Fibroblast of lung (primary cell): ENCODE results near the gene LRR1. TPM values are rescaled to one million over a fixed set of nuclear protein-coding genes. Genes with fewer than 3 reads are reported as not detected.
A peak's percentile ranks its signal among the peaks of the same experiment; 100 is the strongest.

Source experiments
- DNase-seq, 2 donors: peaks; one replicate each; pipeline versions ENCODE4 v3.0.0 to v3.0.0-alpha.2; 2010; ENCODE audit warnings: low read depth in 2 of 2
- H2AFZ ChIP-seq: 2 replicates; pipeline ENCODE4 v1.5.1; 2012; ENCODE audit warnings: low read length, control low read depth, inconsistent platforms
- H3K27ac ChIP-seq: 2 replicates; pipeline ENCODE4 v1.5.1; 2011; ENCODE audit warnings: low read length, control low read depth; ENCODE audit not compliant: insufficient read depth
- H3K27me3 ChIP-seq: 2 replicates; pipeline ENCODE4 v1.5.1; 2011; ENCODE audit warnings: mild to moderate bottlenecking, low read length; ENCODE audit not compliant: control insufficient read depth, insufficient read depth
- H3K36me3 ChIP-seq: 2 replicates; pipeline ENCODE4 v1.5.1; 2011; ENCODE audit warnings: low read length; ENCODE audit not compliant: control insufficient read depth, insufficient read depth
- H3K4me1 ChIP-seq: 2 replicates; pipeline ENCODE4 v1.5.1; 2011; ENCODE audit warnings: low read length; ENCODE audit not compliant: control insufficient read depth, insufficient read depth; ENCODE audit errors: extremely low read depth
- H3K4me2 ChIP-seq: 2 replicates; pipeline ENCODE4 v1.5.1; 2011; ENCODE audit warnings: low read length, control low read depth; ENCODE audit not compliant: insufficient read depth; ENCODE audit errors: extremely low read depth
- H3K4me3 ChIP-seq, 4 experiments: fragments of 200-600 bp in 1 of 4; sonication (generic) in 1 of 4; replicated peaks in 1 of 4; 2 replicates each; pipeline ENCODE4 v1.5.1; 2011 to 2016; ENCODE audit warnings: low read length in 4 of 4, low read depth in 3 of 4, mild to moderate bottlenecking in 3 of 4, control low read depth in 2 of 4, inconsistent platforms in 1 of 4, mixed read lengths in 1 of 4; ENCODE audit not compliant: insufficient read depth in 1 of 4; ENCODE audit errors: control extremely low read depth in 1 of 4
- H3K79me2 ChIP-seq: 2 replicates; pipeline ENCODE4 v1.5.1; 2012; ENCODE audit warnings: mild to moderate bottlenecking, low read length, inconsistent platforms; ENCODE audit not compliant: control insufficient read depth, insufficient read depth
- H3K9ac ChIP-seq: 2 replicates; pipeline ENCODE4 v1.5.1; 2011; ENCODE audit warnings: mild to moderate bottlenecking, low read length, control low read depth; ENCODE audit not compliant: insufficient read depth
- H3K9me3 ChIP-seq: 2 replicates; pipeline ENCODE4 v1.5.1; 2012; ENCODE audit warnings: low read depth, low read length; ENCODE audit not compliant: control insufficient read depth, insufficient read depth
- H4K20me1 ChIP-seq: 2 replicates; pipeline ENCODE4 v1.5.1; 2011; ENCODE audit warnings: low read length; ENCODE audit not compliant: control insufficient read depth, insufficient read depth; ENCODE audit errors: extremely low read depth
- EZH2 ChIP-seq: IDR thresholded peaks from 2 replicates; pipeline ENCODE4 v1.5.1; 2012; ENCODE audit warnings: low read length, control low read depth, mild to moderate bottlenecking; ENCODE audit errors: missing control alignments
- polyA minus RNA-seq: library from RNA; depleted of rRNA, polyadenylated mRNA; stranded (reverse); fragments of >200 nt; gene quantifications from 2 replicates; pipeline ENCODE4 v1.2.3, GENCODE V29; 2011; ENCODE audit warnings: low replicate concordance
- polyA plus RNA-seq, 2 donors: library from polyadenylated mRNA; depleted of rRNA in 1 of 2; stranded (reverse) in 1 of 2; unstranded in 1 of 2; fragments of >200 nt; gene quantifications; 2 replicates each; pipeline ENCODE4 v1.2.1, GENCODE V29; 2011 to 2012; ENCODE audit warnings: missing spikeins in 1 of 2
- total RNA-seq: library from RNA; depleted of rRNA; stranded (reverse); fragments of >200 nt; gene quantifications from 2 replicates; pipeline ENCODE4 v1.2.1, GENCODE V29; 2014
- TF ChIP-seq, protein P1 (sequence below), 2 donors: IDR thresholded peaks in 1 of 2; conservative IDR thresholded peaks in 1 of 2; 1 replicate in 1 of 2; 2 replicates in 1 of 2; pipeline ENCODE4 v1.5.1; 2011 to 2012; ENCODE audit warnings: low read length in 2 of 2, control low read depth in 1 of 2, inconsistent platforms in 1 of 2, low read depth in 1 of 2, mild to moderate bottlenecking in 1 of 2

Gene LRR1, protein sequence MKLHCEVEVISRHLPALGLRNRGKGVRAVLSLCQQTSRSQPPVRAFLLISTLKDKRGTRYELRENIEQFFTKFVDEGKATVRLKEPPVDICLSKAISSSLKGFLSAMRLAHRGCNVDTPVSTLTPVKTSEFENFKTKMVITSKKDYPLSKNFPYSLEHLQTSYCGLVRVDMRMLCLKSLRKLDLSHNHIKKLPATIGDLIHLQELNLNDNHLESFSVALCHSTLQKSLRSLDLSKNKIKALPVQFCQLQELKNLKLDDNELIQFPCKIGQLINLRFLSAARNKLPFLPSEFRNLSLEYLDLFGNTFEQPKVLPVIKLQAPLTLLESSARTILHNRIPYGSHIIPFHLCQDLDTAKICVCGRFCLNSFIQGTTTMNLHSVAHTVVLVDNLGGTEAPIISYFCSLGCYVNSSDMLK
- total RNA-seq (9.5 and 10.7 TPM in 2 replicates), polyA plus RNA-seq (10.9 and 26.0 TPM in 2 replicates), polyA minus RNA-seq (1.0 and 4.0 TPM in 2 replicates)
- 11.3 and 29.8 TPM in 2 replicates for polyA plus RNA-seq (2012)

DNA sequence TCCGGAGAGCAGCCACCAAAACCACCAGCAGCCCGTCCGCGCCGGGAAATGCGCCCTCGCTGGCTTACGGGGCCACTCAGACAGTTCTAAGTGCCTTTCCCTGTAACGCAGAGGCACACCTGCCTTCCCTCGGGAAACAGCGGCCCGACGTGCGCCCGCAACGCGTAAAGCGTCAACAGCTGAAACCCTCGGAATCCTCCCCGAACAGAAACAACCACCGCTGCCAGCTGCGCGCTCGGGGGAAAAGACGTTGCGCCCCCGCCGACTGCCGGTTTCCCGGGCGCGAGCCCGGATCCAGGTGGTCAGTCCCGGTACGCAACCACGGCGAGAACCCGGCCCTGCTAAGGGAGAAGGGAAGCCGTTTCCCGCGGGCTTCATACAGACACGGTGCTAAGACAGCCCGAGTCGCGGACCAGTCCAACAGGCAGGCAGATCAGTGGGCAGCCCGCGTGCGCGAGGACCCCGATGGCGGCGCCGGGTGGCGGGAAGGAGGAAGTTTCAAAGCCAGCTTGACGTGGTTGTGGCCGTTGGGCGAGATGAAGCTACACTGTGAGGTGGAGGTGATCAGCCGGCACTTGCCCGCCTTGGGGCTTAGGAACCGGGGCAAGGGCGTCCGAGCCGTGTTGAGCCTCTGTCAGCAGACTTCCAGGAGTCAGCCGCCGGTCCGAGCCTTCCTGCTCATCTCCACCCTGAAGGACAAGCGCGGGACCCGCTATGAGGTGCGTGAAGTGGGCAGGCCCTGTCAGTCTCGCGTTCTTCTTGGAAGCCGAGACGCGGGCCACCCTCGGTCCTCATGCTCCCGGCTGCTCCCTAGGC, at the start of gene LRR1:
TSS of gene LRR1 (plus strand) at position 456 of the 816 bp plus-strand sequence. CDS start at position 537, 81 bp downstream.
- TF ChIP-seq, protein P1, sequence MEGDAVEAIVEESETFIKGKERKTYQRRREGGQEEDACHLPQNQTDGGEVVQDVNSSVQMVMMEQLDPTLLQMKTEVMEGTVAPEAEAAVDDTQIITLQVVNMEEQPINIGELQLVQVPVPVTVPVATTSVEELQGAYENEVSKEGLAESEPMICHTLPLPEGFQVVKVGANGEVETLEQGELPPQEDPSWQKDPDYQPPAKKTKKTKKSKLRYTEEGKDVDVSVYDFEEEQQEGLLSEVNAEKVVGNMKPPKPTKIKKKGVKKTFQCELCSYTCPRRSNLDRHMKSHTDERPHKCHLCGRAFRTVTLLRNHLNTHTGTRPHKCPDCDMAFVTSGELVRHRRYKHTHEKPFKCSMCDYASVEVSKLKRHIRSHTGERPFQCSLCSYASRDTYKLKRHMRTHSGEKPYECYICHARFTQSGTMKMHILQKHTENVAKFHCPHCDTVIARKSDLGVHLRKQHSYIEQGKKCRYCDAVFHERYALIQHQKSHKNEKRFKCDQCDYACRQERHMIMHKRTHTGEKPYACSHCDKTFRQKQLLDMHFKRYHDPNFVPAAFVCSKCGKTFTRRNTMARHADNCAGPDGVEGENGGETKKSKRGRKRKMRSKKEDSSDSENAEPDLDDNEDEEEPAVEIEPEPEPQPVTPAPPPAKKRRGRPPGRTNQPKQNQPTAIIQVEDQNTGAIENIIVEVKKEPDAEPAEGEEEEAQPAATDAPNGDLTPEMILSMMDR (conservative IDR thresholded peaks at IDR 0.05 in 1 of 2, IDR thresholded peaks at IDR 0.05 in 1 of 2; ENCODE audit: low read depth in 1 of 2, low read length in 2 of 2) = peak in 1 of 2 donors; percentile 3
- TF ChIP-seq EZH2 = no peak
- H3K9ac ChIP-seq = peak within 1 kb of the TSS; percentile 100
- peak within 1 kb of the TSS; percentile 98 for H3K27ac ChIP-seq
- peak within 1 kb of the TSS; percentile 82 for H2AFZ ChIP-seq
- H3K27me3 ChIP-seq = no peaks in the 10 kb centered on the region
- H3K79me2 ChIP-seq = peaks cover 34% of the 10 kb centered on the region
- H3K4me2 ChIP-seq = peak within 1 kb of the TSS; percentile 99
- DNase-seq = peak; percentile 81 to 84
- no peaks in the 10 kb centered on the region for H4K20me1 ChIP-seq
- H3K4me3 ChIP-seq = peak within 1 kb of the TSS; percentile 91 to 97 (median 94)
- no peaks in the 10 kb centered on the region for H3K36me3 ChIP-seq
- H3K4me1 ChIP-seq = no peaks in the 10 kb centered on the region
- no peaks in the 10 kb centered on the region for H3K9me3 ChIP-seq

DNA sequence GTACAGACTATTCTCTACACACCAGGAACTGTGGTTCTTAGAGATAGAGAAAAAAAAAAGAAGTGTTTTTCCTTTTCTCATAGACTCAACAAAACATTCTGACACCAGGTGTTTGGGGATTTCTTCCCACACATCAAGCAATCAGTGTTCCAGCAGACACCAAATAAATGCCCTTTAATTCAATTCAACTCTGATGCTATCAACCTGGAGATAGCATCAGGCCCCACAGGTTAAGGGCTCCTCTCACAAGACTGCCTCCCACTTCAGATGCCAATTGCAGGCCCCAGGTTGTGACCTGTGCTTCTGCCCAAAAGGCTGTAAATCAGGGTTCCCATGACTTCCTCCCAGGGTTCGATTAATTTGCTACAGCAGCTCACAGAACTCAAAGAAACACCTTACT, 49.3 kb upstream of the LRR1 start:
- Histone ChIP-seq H3K4me3 (no peak overlapping the region), H3K27ac (no peak overlapping the region), H3K9ac (no peak overlapping the region), H3K36me3 (no peaks in the 10 kb centered on the region), H2AFZ (no peak overlapping the region), H3K4me2 (no peak overlapping the region), H3K9me3 (no peaks in the 10 kb centered on the region), H3K79me2 (no peaks in the 10 kb centered on the region), H3K27me3 (no peaks in the 10 kb centered on the region), H3K4me1 (no peaks in the 10 kb centered on the region), H4K20me1 (no peaks in the 10 kb centered on the region)
- no peak for DNase-seq
- TF ChIP-seq, protein P1 (conservative IDR thresholded peaks at IDR 0.05 in 1 of 2, IDR thresholded peaks at IDR 0.05 in 1 of 2; ENCODE audit: low read depth in 1 of 2, low read length in 2 of 2) = no peak
- TF ChIP-seq EZH2 = no peak

DNA sequence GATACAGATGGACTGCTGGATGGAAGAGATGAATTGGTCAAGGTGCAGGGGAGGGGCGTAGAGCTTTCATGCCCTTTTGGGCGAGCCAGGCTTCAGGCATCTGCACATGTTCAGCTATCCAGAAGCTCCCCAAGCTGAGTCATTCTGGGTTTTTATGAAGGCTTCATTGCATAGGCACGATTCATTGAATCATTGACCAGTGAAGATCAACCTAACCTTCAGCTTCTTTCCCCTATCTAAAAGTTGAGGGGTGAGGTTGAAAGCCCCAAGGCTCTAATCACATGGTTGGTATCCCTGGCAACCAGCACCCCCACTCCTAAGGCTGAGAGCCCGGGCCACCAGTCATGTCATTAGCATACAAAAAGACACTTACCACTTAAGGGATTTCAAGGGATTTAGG, 48.9 kb upstream of the LRR1 start:
- H4K20me1 ChIP-seq = no peaks in the 10 kb centered on the region
- no peaks in the 10 kb centered on the region for H3K9me3 ChIP-seq
- TF ChIP-seq EZH2 = no peak
- TF ChIP-seq, protein P1 (conservative IDR thresholded peaks at IDR 0.05 in 1 of 2, IDR thresholded peaks at IDR 0.05 in 1 of 2; ENCODE audit: low read depth in 1 of 2, low read length in 2 of 2) = no peak
- no peaks in the 10 kb centered on the region for H3K36me3 ChIP-seq
- H3K27me3 ChIP-seq = no peaks in the 10 kb centered on the region
- no peak overlapping the region for H3K27ac ChIP-seq
- no peak overlapping the region for H3K9ac ChIP-seq
- no peak overlapping the region for H2AFZ ChIP-seq
- no peak overlapping the region for H3K4me2 ChIP-seq
- no peaks in the 10 kb centered on the region for H3K79me2 ChIP-seq
- H3K4me1 ChIP-seq = no peaks in the 10 kb centered on the region
- DNase-seq = peak; percentile 5 to 32
- H3K4me3 ChIP-seq = no peak overlapping the region
